Uterus (tissue), 2 donors: ENCODE measurements around the gene KSR2.

Experiments
- CTCF ChIP-seq, 4 experiments: fragments of 200-600 bp in 2 of 4; fragments of 450-650 bp in 2 of 4; sonication (generic) in 2 of 4; IDR thresholded peaks; one replicate each; pipeline ENCODE4 v1.5.1; 2016 to 2019; ENCODE audit warnings: antibody characterized with exemption in 4 of 4, mild to moderate bottlenecking in 2 of 4, moderate library complexity in 1 of 4
- POLR2A ChIP-seq, 2 donors: fragments of 450-650 bp; IDR thresholded peaks; one replicate each; pipeline ENCODE4 v1.6.1; 2016; ENCODE audit warnings: antibody characterized with exemption in 2 of 2, mild to moderate bottlenecking in 1 of 2, moderate library complexity in 1 of 2

DNA sequence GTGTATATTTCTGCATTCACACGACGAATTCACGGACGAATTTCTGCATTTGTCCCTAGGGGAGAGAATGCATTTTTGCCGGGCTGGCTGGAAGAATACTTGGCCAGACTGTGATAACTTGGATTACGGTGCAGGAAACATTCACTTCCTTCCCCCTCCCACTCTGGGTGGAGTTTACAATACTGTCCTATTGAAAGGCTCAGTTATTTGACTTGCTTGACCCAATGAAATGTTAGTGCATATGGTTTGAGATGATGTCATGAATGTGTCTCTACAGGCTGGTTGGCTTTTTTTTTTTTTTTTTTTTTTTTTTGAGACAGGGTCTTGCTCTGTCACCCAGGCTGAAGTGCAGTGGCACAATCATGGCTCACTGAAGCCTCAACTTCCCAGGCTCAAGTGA, 516.7 kb downstream of the KSR2 start:
- no peak for TF ChIP-seq CTCF (IDR thresholded peaks at IDR 0.05)
- TF ChIP-seq POLR2A (IDR thresholded peaks at IDR 0.05) = no peak
